Naive thymus-derived CD4-positive, alpha-beta T cell (primary cell): ENCODE data around the gene KLF9. TPM values are rescaled to one million over a fixed set of nuclear protein-coding genes. Genes with fewer than 3 reads are reported as not detected.

Source experiments
- ATAC-seq: fragments of 150-1000 bp; cut with Tn5 transposase; 2 replicates; pipeline ENCODE4 v1.10.0; 2021; ENCODE audit warnings: mild to moderate bottlenecking, moderate library complexity
- CTCF ChIA-PET: fragments of 350-600 bp; sonication (Branson Sonifier 250); formaldehyde crosslinking; loops from one replicate; lab custom pipeline; 2021; ENCODE audit warnings: antibody characterized with exemption; lab: Charles Lee
- POLR2A ChIA-PET: fragments of 350-600 bp; sonication (Branson Sonifier 250); formaldehyde crosslinking; loops from one replicate; lab custom pipeline; 2021; ENCODE audit warnings: antibody characterized with exemption, inconsistent platforms; lab: Charles Lee
- DNase-seq, 9 donors: peaks; one replicate each; pipeline versions ENCODE4 v3.0.0 to v3.0.0-alpha.2; 2020 to 2022; ENCODE audit warnings: mixed read lengths in 1 of 9
- H3K27ac ChIP-seq: one replicate; pipeline ENCODE4 v1.7.0; 2013; ENCODE audit warnings: mild to moderate bottlenecking, low read depth, low read length, moderate library complexity
- H3K27me3 ChIP-seq, 2 donors: one replicate each; pipeline ENCODE4 v1.7.0; 2013; ENCODE audit warnings: low read length in 2 of 2, mild to moderate bottlenecking in 2 of 2, moderate library complexity in 2 of 2; ENCODE audit not compliant: control insufficient read depth in 2 of 2, insufficient read depth in 2 of 2
- H3K36me3 ChIP-seq, 3 experiments: 1 replicate in 2 of 3; 2 replicates in 1 of 3; pipeline ENCODE4 v1.7.0; 2013; ENCODE audit warnings: low read length in 3 of 3, mild to moderate bottlenecking in 3 of 3, moderate library complexity in 1 of 3; ENCODE audit not compliant: insufficient read depth in 3 of 3, control insufficient read depth in 2 of 3
- H3K4me1 ChIP-seq, 2 donors: one replicate each; pipeline ENCODE4 v1.7.0; 2013; ENCODE audit warnings: low read length in 2 of 2, mild to moderate bottlenecking in 2 of 2, moderate library complexity in 1 of 2; ENCODE audit not compliant: control insufficient read depth in 2 of 2, insufficient read depth in 2 of 2
- H3K4me3 ChIP-seq: 2 replicates; pipeline ENCODE4 v1.7.0; 2013; ENCODE audit warnings: mild to moderate bottlenecking, low read length
- H3K9me3 ChIP-seq, 3 experiments: 1 replicate in 2 of 3; 2 replicates in 1 of 3; pipeline ENCODE4 v1.7.0; 2013; ENCODE audit warnings: low read length in 3 of 3; ENCODE audit not compliant: control insufficient read depth in 2 of 3
- H3K27ac Mint-ChIP-seq, 9 donors: one replicate each; pipeline ENCODE4 v1.8.0; 2020 to 2022; ENCODE audit warnings: mixed read lengths in 9 of 9, mild to moderate bottlenecking in 8 of 9, moderate library complexity in 5 of 9, inconsistent platforms in 2 of 9
- H3K27me3 Mint-ChIP-seq, 5 donors: one replicate each; pipeline ENCODE4 v1.8.0; 2021 to 2022; ENCODE audit warnings: mixed read lengths in 5 of 5, mild to moderate bottlenecking in 1 of 5
- H3K36me3 Mint-ChIP-seq, 5 donors: one replicate each; pipeline ENCODE4 v1.8.0; 2020 to 2022; ENCODE audit warnings: mixed read lengths in 5 of 5, mild to moderate bottlenecking in 3 of 5, inconsistent platforms in 1 of 5
- H3K4me1 Mint-ChIP-seq, 7 donors: one replicate each; pipeline ENCODE4 v1.8.0; 2020 to 2022; ENCODE audit warnings: mixed read lengths in 7 of 7, mild to moderate bottlenecking in 3 of 7, inconsistent platforms in 1 of 7
- H3K4me3 Mint-ChIP-seq, 10 donors: one replicate each; pipeline ENCODE4 v1.8.0; 2020 to 2022; ENCODE audit warnings: mild to moderate bottlenecking in 10 of 10, mixed read lengths in 10 of 10, moderate library complexity in 6 of 10, inconsistent platforms in 2 of 10
- H3K9me3 Mint-ChIP-seq, 11 donors: one replicate each; pipeline ENCODE4 v1.8.0; 2020 to 2022; ENCODE audit warnings: mixed read lengths in 11 of 11, mild to moderate bottlenecking in 4 of 11, inconsistent platforms in 1 of 11, moderate library complexity in 1 of 11
- intact Hi-C, 2 donors: fragments of 100-400 bp; cut with micrococcal nuclease; formaldehyde crosslinking; loops; one replicate each; pipeline ENCODE4 v1.15.1; 2023
- polyA plus RNA-seq, 2 donors: library from polyadenylated mRNA; unstranded; fragments of 300-500 nt; fragmentation: Illumina TruSeq; gene quantifications; one replicate each; pipeline ENCODE4 v1.2.3, GENCODE V29; 2021
- total RNA-seq, 6 experiments: library from RNA in 5 of 6; stranded (reverse) in 5 of 6; gene quantifications; 1 replicate in 5 of 6; 2 replicates in 1 of 6; pipeline ENCODE4 v1.2.3 and lab custom pipeline; 2021 to 2026

KLF9 gene
- total and polyA plus RNA-seq, 7 experiments from 2014 or later = 2.3 to 96.7 (median 23.3) TPM

- no peaks in the 10 kb centered on the region for H3K9me3 ChIP-seq
- no peak overlapping the region for H3K4me3 Mint-ChIP-seq
- POLR2A ChIA-PET = no interaction called here
- intact Hi-C loops = no loop called here
- H3K9me3 Mint-ChIP-seq = peaks cover 0 to 7% (median 0%) of the 10 kb centered on the region in 11 donors
- CTCF ChIA-PET = no interaction called here
- H3K27ac Mint-ChIP-seq = peak overlapping the region in 1 of 9 donors; percentile 23
- H3K27me3 Mint-ChIP-seq = peaks cover 0 to 3% (median 0%) of the 10 kb centered on the region in 5 donors
- peaks cover 0 to 4% (median 0%) of the 10 kb centered on the region in 5 donors for H3K36me3 Mint-ChIP-seq
- peaks cover 0 to 15% (median 0%) of the 10 kb centered on the region in 7 donors for H3K4me1 Mint-ChIP-seq
- no peak overlapping the region for H3K4me3 ChIP-seq
- H3K27ac ChIP-seq = no peak overlapping the region
- H3K27me3 ChIP-seq = no peaks in the 10 kb centered on the region
- no peaks in the 10 kb centered on the region for H3K4me1 ChIP-seq
- H3K36me3 ChIP-seq = no peaks in the 10 kb centered on the region
- ATAC-seq (no peak), DNase-seq (no peak)
Measured at GRCh38 chr9:70451765-70452164, 37.3 kb upstream of the KLF9 start.

GRCh38 chr9:70450738-70451137, 36.3 kb upstream of the KLF9 start:
- Histone ChIP-seq H3K9me3 (no peaks in the 10 kb centered on the region), H3K27me3 (no peaks in the 10 kb centered on the region), H3K4me3 (no peak overlapping the region), H3K36me3 (no peaks in the 10 kb centered on the region), H3K4me1 (no peaks in the 10 kb centered on the region), H3K27ac (no peak overlapping the region)
- DNase-seq (no peak), ATAC-seq (no peak)
- H3K27me3 Mint-ChIP-seq = peaks cover 0 to 3% (median 0%) of the 10 kb centered on the region in 5 donors
- peaks cover 0 to 5% (median 0%) of the 10 kb centered on the region in 11 donors for H3K9me3 Mint-ChIP-seq
- no peak overlapping the region for H3K4me3 Mint-ChIP-seq
- ChIA-PET CTCF (no interaction called here), POLR2A (no interaction called here)
- H3K36me3 Mint-ChIP-seq = peaks cover 0 to 4% (median 0%) of the 10 kb centered on the region in 5 donors
- H3K27ac Mint-ChIP-seq = no peak overlapping the region
- H3K4me1 Mint-ChIP-seq = peaks cover 0 to 11% (median 0%) of the 10 kb centered on the region in 7 donors
- intact Hi-C loops = no loop called here

- H3K4me1 Mint-ChIP-seq = peaks cover 0 to 6% (median 0%) of the 10 kb centered on the region in 7 donors
- DNase-seq (no peak), ATAC-seq (no peak)
- peak overlapping the region in 1 of 9 donors; percentile 29 for H3K27ac Mint-ChIP-seq
- no peak overlapping the region for H3K4me3 ChIP-seq
- H3K36me3 Mint-ChIP-seq = peaks cover 0 to 4% (median 0%) of the 10 kb centered on the region in 5 donors
- ChIA-PET POLR2A (interaction anchor here (0.8 kb wide), 1 partner anchor 29 kb away, joined by 3 read pairs; no protein-coding TSS in a partner anchor), CTCF (no interaction called here)
- no peaks in the 10 kb centered on the region for H3K27me3 ChIP-seq
- intact Hi-C loops = no loop called here
- H3K9me3 ChIP-seq = no peaks in the 10 kb centered on the region
- H3K27ac ChIP-seq = no peak overlapping the region
- no peaks in the 10 kb centered on the region for H3K36me3 ChIP-seq
- no peak overlapping the region for H3K4me3 Mint-ChIP-seq
- H3K4me1 ChIP-seq = no peaks in the 10 kb centered on the region
- H3K27me3 Mint-ChIP-seq = peaks cover 0 to 3% (median 0%) of the 10 kb centered on the region in 5 donors
- H3K9me3 Mint-ChIP-seq = peaks cover 0 to 4% (median 0%) of the 10 kb centered on the region in 11 donors
Measured at GRCh38 chr9:70449461-70449860, 35.0 kb upstream of the KLF9 start.

- Histone ChIP-seq H3K4me1 (no peaks in the 10 kb centered on the region), H3K9me3 (no peaks in the 10 kb centered on the region), H3K36me3 (no peaks in the 10 kb centered on the region), H3K27ac (no peak overlapping the region), H3K4me3 (no peak overlapping the region), H3K27me3 (no peaks in the 10 kb centered on the region)
- H3K27ac Mint-ChIP-seq = no peak overlapping the region
- intact Hi-C loops = no loop called here
- POLR2A ChIA-PET = no interaction called here
- H3K9me3 Mint-ChIP-seq = peaks cover 0 to 4% (median 0%) of the 10 kb centered on the region in 11 donors
- DNase-seq (no peak), ATAC-seq (no peak)
- peaks cover 0 to 3% (median 0%) of the 10 kb centered on the region in 5 donors for H3K27me3 Mint-ChIP-seq
- CTCF ChIA-PET = no interaction called here
- peaks cover 0 to 4% (median 0%) of the 10 kb centered on the region in 5 donors for H3K36me3 Mint-ChIP-seq
- H3K4me3 Mint-ChIP-seq = no peak overlapping the region
- H3K4me1 Mint-ChIP-seq = peaks cover 0 to 6% (median 0%) of the 10 kb centered on the region in 7 donors
Measured at GRCh38 chr9:70448919-70449318, 34.5 kb upstream of the KLF9 start.

- intact Hi-C loops = no loop called here
- POLR2A ChIA-PET = interaction anchor here (0.6 to 0.8 kb wide), 2 partner anchors 10 to 34 kb away, joined by 4 read pairs; no protein-coding TSS in a partner anchor
- H3K9me3 Mint-ChIP-seq = peaks cover 0 to 3% (median 0%) of the 10 kb centered on the region in 11 donors
- Histone ChIP-seq H3K27me3 (no peaks in the 10 kb centered on the region), H3K27ac (no peak overlapping the region), H3K36me3 (no peaks in the 10 kb centered on the region), H3K4me1 (no peaks in the 10 kb centered on the region), H3K9me3 (no peaks in the 10 kb centered on the region), H3K4me3 (no peak overlapping the region)
- DNase-seq = no peak
- ATAC-seq = no peak
- H3K27ac Mint-ChIP-seq = peak overlapping the region in 1 of 9 donors; percentile 52
- peaks cover 0 to 3% (median 0%) of the 10 kb centered on the region in 5 donors for H3K36me3 Mint-ChIP-seq
- H3K4me3 Mint-ChIP-seq = no peak overlapping the region
- CTCF ChIA-PET = interaction anchor here (0.7 kb wide), 1 partner anchor 40 kb away, joined by 3 read pairs; no protein-coding TSS in a partner anchor
- H3K27me3 Mint-ChIP-seq = peaks cover 0 to 3% (median 0%) of the 10 kb centered on the region in 5 donors
- H3K4me1 Mint-ChIP-seq = peaks cover 0 to 4% (median 0%) of the 10 kb centered on the region in 7 donors
Measured at GRCh38 chr9:70444904-70445303, 30.4 kb upstream of the KLF9 start.

GRCh38 chr9:70442328-70442848, 27.9 kb upstream of the KLF9 start:
- peaks cover 6 to 15% (median 9%) of the 10 kb centered on the region in 7 donors for H3K4me1 Mint-ChIP-seq
- no peak overlapping the region for H3K4me3 Mint-ChIP-seq
- no peak overlapping the region for H3K4me3 ChIP-seq
- H3K27me3 Mint-ChIP-seq = peaks cover 0 to 5% (median 0%) of the 10 kb centered on the region in 5 donors
- peaks cover 0 to 1% (median 0%) of the 10 kb centered on the region in 11 donors for H3K9me3 Mint-ChIP-seq
- no peaks in the 10 kb centered on the region for H3K36me3 Mint-ChIP-seq
- no peaks in the 10 kb centered on the region for H3K27me3 ChIP-seq
- intact Hi-C loops = no loop called here
- CTCF ChIA-PET = no interaction called here
- DNase-seq (no peak), ATAC-seq (no peak)
- no peak overlapping the region for H3K27ac ChIP-seq
- H3K27ac Mint-ChIP-seq = no peak overlapping the region
- H3K9me3 ChIP-seq = no peaks in the 10 kb centered on the region
- H3K36me3 ChIP-seq = no peaks in the 10 kb centered on the region
- POLR2A ChIA-PET = no interaction called here
- H3K4me1 ChIP-seq = no peaks in the 10 kb centered on the region

GRCh38 chr9:70441622-70442021, 27.2 kb upstream of the KLF9 start:
- CTCF ChIA-PET = no interaction called here
- Histone ChIP-seq H3K27ac (no peak overlapping the region), H3K36me3 (no peaks in the 10 kb centered on the region), H3K4me3 (no peak overlapping the region), H3K27me3 (no peaks in the 10 kb centered on the region), H3K4me1 (no peaks in the 10 kb centered on the region), H3K9me3 (no peaks in the 10 kb centered on the region)
- no peak overlapping the region for H3K4me3 Mint-ChIP-seq
- DNase-seq = no peak
- peaks cover 6 to 15% (median 9%) of the 10 kb centered on the region in 7 donors for H3K4me1 Mint-ChIP-seq
- H3K9me3 Mint-ChIP-seq = peaks cover 0 to 1% (median 0%) of the 10 kb centered on the region in 11 donors
- H3K27me3 Mint-ChIP-seq = peaks cover 0 to 5% (median 0%) of the 10 kb centered on the region in 5 donors
- intact Hi-C loops = no loop called here
- H3K27ac Mint-ChIP-seq = no peak overlapping the region
- ATAC-seq = no peak
- no peaks in the 10 kb centered on the region for H3K36me3 Mint-ChIP-seq
- POLR2A ChIA-PET = no interaction called here
